Lower lobe of right lung (tissue), 2 donors: Measurements from ENCODE around the gene CNTN4. TPM values are rescaled to one million over a fixed set of nuclear protein-coding genes. Genes with fewer than 3 reads are reported as not detected.

ENCODE experiments used
- ATAC-seq, 2 donors: fragments of 200-7000 bp; cut with Tn5 transposase; one replicate each; pipeline ENCODE4 v1.9.1; 2020 to 2022; ENCODE audit warnings: mild to moderate bottlenecking in 2 of 2, moderate library complexity in 2 of 2
- DNase-seq: peaks from one replicate; pipeline ENCODE4 v3.0.0-alpha.2; 2020
- H3K27ac ChIP-seq: fragments of 200-600 bp; one replicate; pipeline ENCODE4 v1.8.0; 2022
- H3K27me3 ChIP-seq: fragments of 200-600 bp; one replicate; pipeline ENCODE4 v1.8.0; 2022; ENCODE audit warnings: low read depth
- H3K36me3 ChIP-seq: fragments of 200-600 bp; one replicate; pipeline ENCODE4 v1.8.0; 2022; ENCODE audit warnings: mild to moderate bottlenecking
- H3K4me1 ChIP-seq: fragments of 200-600 bp; one replicate; pipeline ENCODE4 v1.8.0; 2022
- H3K4me3 ChIP-seq: fragments of 200-600 bp; one replicate; pipeline ENCODE4 v1.8.0; 2022; ENCODE audit warnings: mild to moderate bottlenecking
- H3K9me3 ChIP-seq: fragments of 200-600 bp; one replicate; pipeline ENCODE4 v1.8.0; 2022
- CTCF ChIP-seq: fragments of 200-600 bp; IDR thresholded peaks from one replicate; pipeline ENCODE4 v1.8.0; 2022; ENCODE audit warnings: antibody characterized with exemption, mild to moderate bottlenecking
- intact Hi-C: fragments of 100-400 bp; cut with DNase I; formaldehyde crosslinking; loops from one replicate; pipeline ENCODE4 v1.11.0; 2022
- total RNA-seq: library from RNA; stranded (reverse); fragmentation: NEBNext Ultra II Directional; extraction: Animal tissue kit (Norgen Biotek cat#: 25700); gene quantifications from one replicate; pipeline ENCODE4 v1.2.1, GENCODE V29; 2021
- donor health status: DM: no; HTN: yes; CAD: no; lungs with severe emphysema.

Gene CNTN4
- total RNA-seq, 1 donor from 2014 or later, result 10.4 TPM

- intact Hi-C loops, result no loop called here
- ATAC-seq, result no peak
- Histone ChIP-seq H3K27ac (no peak overlapping the region), H3K9me3 (no peaks in the 10 kb centered on the region), H3K36me3 (no peaks in the 10 kb centered on the region), H3K4me1 (no peaks in the 10 kb centered on the region), H3K27me3 (no peaks in the 10 kb centered on the region), H3K4me3 (no peak overlapping the region)
- no peak for TF ChIP-seq CTCF
- no peak for DNase-seq
Measured at GRCh38 chr3:3085782-3086181, 987.1 kb downstream of the CNTN4 start.

DNA sequence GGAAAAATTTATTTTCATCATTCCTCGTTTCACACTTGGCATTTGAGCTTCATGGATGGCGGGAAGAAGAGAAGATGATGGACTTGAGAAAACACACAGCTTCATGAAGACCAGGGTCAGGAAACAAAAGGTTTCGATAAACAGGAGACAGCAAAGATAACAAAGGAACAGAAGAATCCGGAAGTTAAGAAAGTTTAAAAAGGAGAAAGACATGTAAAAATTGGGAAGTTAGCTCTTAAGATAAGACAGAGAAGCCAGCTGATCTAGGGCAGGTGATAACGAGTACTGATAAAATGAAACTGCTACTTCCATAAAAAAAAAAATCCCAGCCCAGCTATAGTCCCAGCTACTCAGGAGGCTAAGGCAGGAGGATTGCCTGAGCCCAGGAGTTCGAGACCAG lies 987.6 kb downstream of the CNTN4 start:
- TF ChIP-seq CTCF, result no peak
- intact Hi-C loops, result no loop called here
- H3K27ac ChIP-seq, result no peak overlapping the region

GRCh38 chr3:3087279-3087678 lies 988.6 kb downstream of the CNTN4 start:
- ATAC-seq, result no peak

More for the DNA sequence above, 987.6 kb downstream of the CNTN4 start:
- no peaks in the 10 kb centered on the region for H3K9me3 ChIP-seq
- no peaks in the 10 kb centered on the region for H3K4me1 ChIP-seq
- no peak overlapping the region for H3K4me3 ChIP-seq
- H3K27me3 ChIP-seq, result no peaks in the 10 kb centered on the region
- DNase-seq (no peak), ATAC-seq (no peak)
- no peaks in the 10 kb centered on the region for H3K36me3 ChIP-seq

DNA sequence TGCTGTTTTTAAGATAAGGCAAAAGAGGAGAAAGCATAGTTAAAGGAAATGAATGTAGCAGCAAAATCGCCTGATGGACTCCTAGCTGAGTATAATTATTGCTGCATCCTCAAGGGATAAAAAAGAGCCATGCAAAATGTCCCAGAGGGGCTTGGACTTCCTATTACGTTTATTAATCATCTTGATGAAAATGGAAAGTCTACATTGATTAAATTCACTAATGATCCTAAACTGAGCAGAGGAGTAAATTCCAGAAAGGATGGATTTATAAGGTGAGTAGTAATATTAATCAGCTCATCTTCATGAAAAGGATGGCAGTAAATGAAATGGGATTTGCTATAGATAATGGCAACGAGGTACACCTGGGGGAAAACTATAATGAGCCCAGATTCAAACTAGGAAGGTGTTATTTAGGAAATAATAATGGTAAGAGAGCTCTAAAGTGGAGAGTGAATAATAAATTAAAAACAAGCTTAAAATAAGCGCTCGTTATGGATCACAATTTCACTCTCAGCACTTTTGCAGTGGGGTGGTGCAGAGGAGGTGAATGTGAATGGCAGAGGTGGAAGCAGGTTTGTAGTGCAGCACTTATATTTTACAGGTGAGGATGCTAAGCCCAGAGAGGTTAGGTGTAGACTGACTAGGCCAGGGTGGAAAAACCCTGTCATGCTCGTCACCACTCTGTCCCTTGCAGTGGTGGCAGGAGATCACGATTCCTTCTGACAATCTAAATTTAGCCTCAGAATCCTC lies 989.2 kb downstream of the CNTN4 start:
- H3K4me1 ChIP-seq, result no peaks in the 10 kb centered on the region
- no peaks in the 10 kb centered on the region for H3K36me3 ChIP-seq
- DNase-seq, result no peak
- no peak for ATAC-seq
- intact Hi-C loops, result no loop called here
- no peak overlapping the region for H3K4me3 ChIP-seq
- TF ChIP-seq CTCF, result no peak
- H3K9me3 ChIP-seq, result no peaks in the 10 kb centered on the region
- H3K27ac ChIP-seq, result no peak overlapping the region
- no peaks in the 10 kb centered on the region for H3K27me3 ChIP-seq

More at GRCh38 chr3:3087279-3087678, 988.6 kb downstream of the CNTN4 start:
- Histone ChIP-seq H3K9me3 (no peaks in the 10 kb centered on the region), H3K4me1 (no peaks in the 10 kb centered on the region), H3K36me3 (no peaks in the 10 kb centered on the region), H3K27ac (no peak overlapping the region), H3K4me3 (no peak overlapping the region), H3K27me3 (no peaks in the 10 kb centered on the region)
- intact Hi-C loops, result no loop called here
- DNase-seq, result no peak
- no peak for TF ChIP-seq CTCF

DNA sequence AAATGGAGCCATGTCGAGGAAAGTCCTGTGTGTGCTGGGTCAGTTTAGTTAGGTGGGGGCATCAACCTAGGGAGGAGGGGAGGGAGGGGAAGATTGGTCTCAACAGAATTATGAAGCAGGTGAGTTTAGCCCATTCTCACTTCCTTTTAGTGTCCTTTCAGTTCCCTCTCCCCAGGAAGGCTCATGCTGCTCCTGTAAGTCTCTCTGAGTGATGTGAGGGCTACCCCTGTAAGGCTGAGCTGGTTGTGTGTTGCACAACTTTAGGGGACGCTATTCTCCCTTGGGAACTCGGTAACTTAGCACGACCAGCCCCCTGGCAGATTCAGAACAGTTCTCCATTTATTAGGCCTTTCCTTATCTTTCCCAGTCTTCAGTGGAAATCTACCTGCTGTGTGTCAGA lies 990.4 kb downstream of the CNTN4 start:
- Histone ChIP-seq H3K4me3 (no peak overlapping the region), H3K27me3 (no peaks in the 10 kb centered on the region), H3K27ac (no peak overlapping the region), H3K4me1 (no peaks in the 10 kb centered on the region), H3K36me3 (no peaks in the 10 kb centered on the region), H3K9me3 (no peaks in the 10 kb centered on the region)
- DNase-seq (no peak), ATAC-seq (no peak)
- intact Hi-C loops, result no loop called here
- TF ChIP-seq CTCF, result no peak
